NCI-H2029 treated with DMSO at 0.1 percent for 48 hours (cell line): ENCODE measurements around the gene MLLT3.

ENCODE experiments used
- DNase-seq: peaks from one replicate; lab custom pipeline; 2025; lab: John Stamatoyannopoulos, UW

MLLT3 gene

GRCh38 chr9:20417373-20418080 lies 204.8 kb downstream of the MLLT3 start:
- no peak for DNase-seq

DNA sequence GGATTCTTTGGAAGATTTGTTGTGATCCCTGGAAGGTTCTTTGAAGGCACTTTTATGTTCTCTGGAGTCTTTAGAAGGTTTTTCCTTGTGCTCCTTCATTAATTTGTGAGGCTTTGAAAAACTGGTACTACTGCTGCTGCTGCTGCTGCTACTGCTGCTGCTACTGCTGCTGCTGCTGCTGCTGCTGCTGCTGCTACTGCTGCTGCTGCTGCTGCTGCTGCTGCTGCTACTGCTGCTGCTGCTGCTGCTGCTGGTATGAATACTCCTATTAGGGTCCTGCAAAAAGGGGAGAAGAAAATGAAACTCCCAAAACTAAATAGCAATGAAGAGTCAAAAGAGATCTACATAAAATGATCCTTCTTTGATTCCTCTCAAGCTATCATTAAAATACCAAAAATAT lies 208.1 kb downstream of the MLLT3 start:
- no peak for DNase-seq

- DNase-seq, result no peak
These were observed 212.8 kb downstream of the MLLT3 start for GRCh38 chr9:20409321-20410092.

GRCh38 chr9:20408513-20408912 lies 213.8 kb downstream of the MLLT3 start:
- no peak for DNase-seq

- DNase-seq, result no peak
These were observed 215.3 kb downstream of the MLLT3 start for GRCh38 chr9:20407013-20407412.

- DNase-seq, result no peak
These were observed 216.0 kb downstream of the MLLT3 start for GRCh38 chr9:20406344-20406743.

- no peak for DNase-seq
These were observed 216.7 kb downstream of the MLLT3 start for GRCh38 chr9:20405616-20406015.

DNA sequence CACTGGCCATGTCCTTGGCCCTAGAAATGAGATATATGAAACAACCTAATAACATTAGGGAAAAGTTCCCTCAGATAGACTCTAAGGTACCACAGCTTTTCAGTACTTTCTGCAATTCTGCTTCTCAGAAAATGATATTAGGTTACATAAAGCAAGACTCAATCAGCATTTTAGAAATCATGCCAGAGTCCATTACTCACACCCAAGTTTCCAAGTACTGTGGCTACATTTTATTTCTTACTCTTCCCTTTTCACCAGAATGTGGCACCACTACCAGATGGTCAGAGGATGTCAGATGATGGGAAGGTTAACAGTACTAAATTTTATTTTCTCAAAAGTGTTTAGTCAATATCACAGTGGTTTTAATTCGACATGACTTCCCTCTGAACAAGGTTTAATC lies 217.2 kb downstream of the MLLT3 start:
- no peak for DNase-seq

GRCh38 chr9:20404192-20404813 lies 218.0 kb downstream of the MLLT3 start:
- DNase-seq, result no peak

GRCh38 chr9:20403346-20403745 lies 219.0 kb downstream of the MLLT3 start:
- DNase-seq, result no peak

DNA sequence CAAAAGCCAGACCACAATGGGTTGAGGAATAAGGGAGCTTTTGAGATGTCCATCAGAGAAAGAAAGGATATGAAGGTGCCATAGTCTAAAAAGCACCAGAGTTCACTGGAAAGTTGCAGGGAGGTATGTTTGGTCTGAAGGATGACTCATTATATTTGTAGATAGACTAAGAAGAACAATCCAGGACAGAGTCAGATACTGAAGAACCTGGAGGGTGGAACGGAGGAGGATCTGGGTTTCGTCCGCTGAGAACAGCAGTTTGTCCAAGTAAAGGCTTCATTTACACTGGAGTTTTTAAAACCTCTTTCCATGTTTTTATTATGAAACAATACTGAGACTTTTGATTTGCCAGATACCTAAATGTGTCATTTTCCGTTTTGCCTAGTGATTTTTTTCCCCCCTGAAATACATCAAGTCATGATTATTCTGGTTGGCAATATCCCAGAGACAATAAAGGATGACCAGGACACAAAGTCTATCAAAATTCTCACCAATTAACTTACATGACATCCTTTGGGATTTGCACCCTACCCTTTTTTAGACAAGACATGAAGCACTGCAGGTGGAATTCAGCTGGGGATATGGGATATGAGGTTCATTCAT lies 219.9 kb downstream of the MLLT3 start:
- DNase-seq, result no peak

DNA sequence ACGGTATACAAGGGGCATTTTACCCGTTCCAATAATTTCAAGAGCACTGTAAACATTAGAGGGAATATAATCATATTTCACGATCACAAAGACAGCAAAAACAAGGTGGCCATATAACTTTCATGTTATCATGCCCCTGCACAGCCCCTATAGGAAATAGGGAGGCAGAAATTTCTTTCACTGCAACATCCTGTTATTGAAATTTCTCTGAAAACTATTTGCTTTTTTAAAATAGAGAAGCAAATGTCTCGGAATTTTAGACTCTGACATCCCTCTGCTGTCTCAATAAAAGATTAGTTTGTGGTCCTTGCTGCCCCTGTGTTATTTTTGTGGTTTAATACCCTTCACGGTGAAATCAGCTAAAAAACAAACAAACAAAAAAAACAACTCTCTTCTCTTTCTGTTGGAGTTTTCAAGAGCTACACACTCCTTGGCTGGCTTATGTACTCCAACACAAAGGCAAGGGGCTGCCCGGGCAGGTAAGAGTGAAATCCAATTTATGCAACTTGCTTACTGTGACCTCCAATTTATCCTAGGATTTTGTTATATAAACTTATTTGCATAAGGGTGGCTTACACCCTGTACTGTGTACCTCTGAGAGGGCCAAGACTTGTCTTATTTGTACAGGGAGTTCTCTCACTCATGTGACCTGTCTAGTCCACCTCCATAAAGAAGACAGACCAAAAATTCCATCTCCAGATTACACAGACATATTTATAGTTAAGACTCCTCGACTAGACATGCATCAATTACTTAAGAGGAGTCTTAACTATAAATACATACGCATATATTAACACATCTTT lies 223.6 kb downstream of the MLLT3 start:
- no peak for DNase-seq

- DNase-seq, result no peak
These were observed 225.0 kb downstream of the MLLT3 start for GRCh38 chr9:20397348-20397747.

DNA sequence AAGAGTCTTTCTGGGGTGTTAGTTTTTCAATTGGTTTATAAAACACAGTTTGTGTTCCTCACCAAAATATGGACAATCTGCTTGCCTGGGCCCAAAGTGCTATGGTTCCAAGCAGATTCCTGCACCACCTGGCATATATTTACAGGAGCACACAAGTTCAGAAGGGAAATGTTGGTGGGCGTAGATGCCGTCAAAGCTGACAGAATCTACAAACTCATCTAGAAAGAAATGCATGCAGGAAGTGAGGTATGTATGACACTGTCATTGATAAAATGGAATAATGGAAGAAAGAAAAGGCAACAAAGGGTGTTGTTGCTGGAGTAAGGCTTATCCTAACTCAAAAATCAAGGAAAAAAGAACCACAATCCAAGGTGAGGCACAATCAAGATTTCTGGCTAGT lies 225.8 kb downstream of the MLLT3 start:
- DNase-seq, result no peak

GRCh38 chr9:20395651-20396050 lies 226.6 kb downstream of the MLLT3 start:
- no peak for DNase-seq

DNA sequence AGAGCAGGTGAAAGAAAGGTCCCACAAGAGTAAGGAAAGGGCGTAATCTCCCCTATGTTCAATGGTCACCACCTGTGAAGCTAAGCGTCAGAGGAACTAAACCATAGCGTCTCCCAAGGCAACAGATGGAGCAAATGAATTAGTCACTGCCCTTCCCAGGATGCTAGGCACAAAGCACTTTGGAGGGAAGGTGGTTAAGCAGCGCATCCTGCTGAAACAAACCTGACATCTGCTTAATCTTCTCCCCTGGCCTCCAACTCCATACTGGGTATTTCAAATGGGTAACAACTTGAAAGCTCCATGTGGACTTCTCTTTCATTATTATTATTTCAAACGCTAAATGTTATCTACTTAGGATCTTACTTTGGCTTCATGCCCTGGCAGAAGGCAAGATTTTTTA lies 227.3 kb downstream of the MLLT3 start:
- no peak for DNase-seq

DNA sequence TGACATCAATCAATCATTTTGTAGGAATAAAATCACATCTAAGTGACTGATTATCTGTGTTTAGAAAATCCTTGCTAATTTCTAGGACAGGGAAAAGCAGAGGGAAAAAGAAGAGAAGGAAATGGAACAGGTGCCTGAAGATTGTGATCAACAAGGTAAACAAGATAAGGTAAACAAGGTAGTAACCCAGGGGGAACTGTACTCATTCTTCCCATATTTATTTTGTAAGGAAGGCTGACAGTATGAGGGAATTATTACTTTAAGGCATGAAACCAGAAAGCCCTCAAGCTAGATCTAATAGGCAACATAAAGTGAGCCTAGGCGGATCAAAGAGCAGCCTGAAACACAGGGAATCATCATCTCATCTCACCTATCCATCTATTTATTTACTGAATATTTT lies 231.1 kb downstream of the MLLT3 start:
- DNase-seq, result no peak

DNA sequence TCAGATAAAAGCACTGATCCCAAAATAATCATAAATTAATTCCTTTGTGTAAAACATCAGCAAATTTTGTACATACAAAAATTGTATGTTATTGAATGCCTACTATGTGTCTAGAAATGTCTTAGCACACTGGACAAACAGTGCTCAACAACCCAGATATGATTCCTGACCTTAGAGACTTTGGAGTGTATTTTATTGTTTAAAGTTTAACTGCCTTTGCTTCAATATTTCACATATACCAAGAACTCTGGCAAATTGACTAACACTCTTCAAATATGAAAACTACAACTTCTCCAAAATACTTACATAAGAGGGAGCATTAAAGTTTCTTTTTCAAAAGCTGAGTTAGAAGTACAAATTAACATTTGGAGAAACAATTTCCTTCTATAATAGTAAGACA lies 231.9 kb downstream of the MLLT3 start:
- DNase-seq, result no peak

DNA sequence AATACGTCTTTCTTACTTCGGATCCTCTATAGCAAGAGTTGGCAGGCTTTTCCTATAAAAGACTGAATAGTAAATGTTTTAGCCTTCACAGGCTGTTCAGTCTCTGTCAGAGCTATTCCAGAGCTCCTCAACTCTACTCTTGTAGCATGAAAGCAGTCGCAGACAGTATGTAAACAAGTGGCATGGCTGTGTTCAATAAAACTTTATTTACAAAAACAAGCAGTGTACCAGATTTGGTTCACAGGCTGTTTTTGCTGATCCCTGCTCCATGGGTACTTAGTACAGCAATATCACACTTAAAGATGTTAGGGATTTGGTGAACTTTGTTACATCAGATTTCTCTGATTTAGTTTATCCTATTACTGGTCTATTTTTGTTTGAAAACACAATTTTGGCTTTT lies 235.2 kb downstream of the MLLT3 start:
- DNase-seq, result no peak

DNA sequence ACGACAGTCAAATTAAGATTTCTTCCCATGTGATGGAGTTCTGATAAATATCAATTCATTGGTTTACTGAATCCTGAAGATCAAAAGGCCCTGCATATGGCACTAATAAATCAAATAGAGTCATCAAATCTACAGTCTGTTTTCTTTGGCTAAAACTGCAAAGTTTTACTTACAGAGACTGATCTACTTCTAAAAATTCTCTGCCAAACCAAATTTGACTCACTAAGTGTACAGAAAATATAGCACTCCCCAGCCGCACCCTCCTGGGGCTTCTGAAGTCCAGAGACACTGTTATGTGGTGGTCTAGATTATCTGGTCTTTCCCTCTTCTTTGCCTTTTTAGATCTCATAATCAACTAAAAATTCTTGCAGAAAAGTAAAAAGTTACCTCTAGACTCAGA lies 237.7 kb downstream of the MLLT3 start:
- no peak for DNase-seq

GRCh38 chr9:20382460-20383071 lies 239.7 kb downstream of the MLLT3 start:
- no peak for DNase-seq

DNA sequence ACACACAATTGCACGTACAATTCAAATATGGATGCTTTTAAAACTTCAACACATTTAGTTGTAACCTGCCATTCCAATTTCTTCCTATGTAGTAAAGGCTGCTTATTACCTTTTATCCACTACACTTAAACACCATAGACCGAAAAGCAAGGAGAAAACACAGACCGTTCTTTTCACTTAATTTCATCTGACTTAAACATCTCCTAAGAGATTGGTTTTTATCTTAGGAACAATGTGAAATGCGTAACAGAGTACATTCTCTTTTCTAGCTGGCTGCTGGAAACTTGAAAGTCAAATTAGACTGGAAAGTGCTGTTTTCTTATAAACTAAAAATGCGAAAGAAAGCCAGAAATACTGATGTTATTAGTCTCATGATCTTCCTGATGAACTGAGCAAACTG lies 241.8 kb downstream of the MLLT3 start:
- no peak for DNase-seq
